ENCODE measurements around the gene TCEA2. TPM values are rescaled to one million over a fixed set of nuclear protein-coding genes. Genes with fewer than 3 reads are reported as not detected.
A peak's percentile ranks its signal among the peaks of the same experiment; 100 is the strongest.

The TCEA2 gene
- polyA plus RNA-seq, 1 donor = 32.6 TPM

GRCh38 chr20:64041781-64042053, 21.3 kb upstream of the TCEA2 start:
- Histone ChIP-seq H3K27ac (ENCODE audit: low read length) (no peak overlapping the region), H3K27me3 (ENCODE audit: control insufficient read depth, insufficient read depth, low read length) (peaks cover 93% of the 10 kb centered on the region), H3K4me3 (ENCODE audit: low read length) (no peak overlapping the region), H3K36me3 (ENCODE audit: control insufficient read depth, insufficient read depth, low read length) (no peaks in the 10 kb centered on the region), H3K4me1 (ENCODE audit: control insufficient read depth, insufficient read depth, low read length) (peaks cover 14% of the 10 kb centered on the region), H3K9me3 (ENCODE audit: control insufficient read depth, low read depth, low read length) (peaks cover 4% of the 10 kb centered on the region)
- DNase-seq = no peak
- no CpG with 5 or more reads among the region's 11 CpGs for WGBS (ENCODE audit: insufficient coverage, low lambda C conversion rate)

GRCh38 chr20:64042054-64042781, 20.8 kb upstream of the TCEA2 start:
- no CpG with 5 or more reads among the region's 55 CpGs for WGBS (ENCODE audit: insufficient coverage, low lambda C conversion rate)
- no peak for DNase-seq
- Histone ChIP-seq H3K9me3 (ENCODE audit: control insufficient read depth, low read depth, low read length) (peaks cover 4% of the 10 kb centered on the region), H3K27me3 (ENCODE audit: control insufficient read depth, insufficient read depth, low read length) (peaks cover 93% of the 10 kb centered on the region), H3K4me1 (ENCODE audit: control insufficient read depth, insufficient read depth, low read length) (peaks cover 14% of the 10 kb centered on the region), H3K36me3 (ENCODE audit: control insufficient read depth, insufficient read depth, low read length) (no peaks in the 10 kb centered on the region), H3K27ac (ENCODE audit: low read length) (no peak overlapping the region), H3K4me3 (ENCODE audit: low read length) (no peak overlapping the region)

- H3K4me3 ChIP-seq (ENCODE audit: low read length) = no peak overlapping the region
- peaks cover 5% of the 10 kb centered on the region for H3K9me3 ChIP-seq (ENCODE audit: control insufficient read depth, low read depth, low read length)
- H3K27me3 ChIP-seq (ENCODE audit: control insufficient read depth, insufficient read depth, low read length) = peaks cover 89% of the 10 kb centered on the region
- H3K36me3 ChIP-seq (ENCODE audit: control insufficient read depth, insufficient read depth, low read length) = no peaks in the 10 kb centered on the region
- WGBS (ENCODE audit: insufficient coverage, low lambda C conversion rate) = no CpG with 5 or more reads among the region's 9 CpGs
- DNase-seq = no peak
- H3K4me1 ChIP-seq (ENCODE audit: control insufficient read depth, insufficient read depth, low read length) = peaks cover 8% of the 10 kb centered on the region
- no peak overlapping the region for H3K27ac ChIP-seq (ENCODE audit: low read length)
Observed at GRCh38 chr20:64043768-64044167, 19.2 kb upstream of the TCEA2 start.

- WGBS (ENCODE audit: insufficient coverage, low lambda C conversion rate) = no CpG with 5 or more reads among the region's 14 CpGs
- H3K4me3 ChIP-seq (ENCODE audit: low read length) = no peak overlapping the region
- DNase-seq = no peak
- peaks cover 5% of the 10 kb centered on the region for H3K9me3 ChIP-seq (ENCODE audit: control insufficient read depth, low read depth, low read length)
- H3K27me3 ChIP-seq (ENCODE audit: control insufficient read depth, insufficient read depth, low read length) = peaks cover 83% of the 10 kb centered on the region
- H3K4me1 ChIP-seq (ENCODE audit: control insufficient read depth, insufficient read depth, low read length) = peaks cover 4% of the 10 kb centered on the region
- no peak overlapping the region for H3K27ac ChIP-seq (ENCODE audit: low read length)
- no peaks in the 10 kb centered on the region for H3K36me3 ChIP-seq (ENCODE audit: control insufficient read depth, insufficient read depth, low read length)
Observed at GRCh38 chr20:64044484-64045247, 18.3 kb upstream of the TCEA2 start.

GRCh38 chr20:64045346-64046011, 17.5 kb upstream of the TCEA2 start:
- Histone ChIP-seq H3K27ac (ENCODE audit: low read length) (no peak overlapping the region), H3K27me3 (ENCODE audit: control insufficient read depth, insufficient read depth, low read length) (peaks cover 83% of the 10 kb centered on the region), H3K9me3 (ENCODE audit: control insufficient read depth, low read depth, low read length) (peaks cover 8% of the 10 kb centered on the region), H3K36me3 (ENCODE audit: control insufficient read depth, insufficient read depth, low read length) (no peaks in the 10 kb centered on the region), H3K4me1 (ENCODE audit: control insufficient read depth, insufficient read depth, low read length) (peaks cover 4% of the 10 kb centered on the region), H3K4me3 (ENCODE audit: low read length) (no peak overlapping the region)
- WGBS (ENCODE audit: insufficient coverage, low lambda C conversion rate) = no CpG with 5 or more reads among the region's 11 CpGs
- no peak for DNase-seq

GRCh38 chr20:64047046-64047389, 16.0 kb upstream of the TCEA2 start:
- Histone ChIP-seq H3K27ac (ENCODE audit: low read length) (no peak overlapping the region), H3K4me1 (ENCODE audit: control insufficient read depth, insufficient read depth, low read length) (no peaks in the 10 kb centered on the region), H3K9me3 (ENCODE audit: control insufficient read depth, low read depth, low read length) (peaks cover 8% of the 10 kb centered on the region), H3K36me3 (ENCODE audit: control insufficient read depth, insufficient read depth, low read length) (no peaks in the 10 kb centered on the region), H3K27me3 (ENCODE audit: control insufficient read depth, insufficient read depth, low read length) (peaks cover 82% of the 10 kb centered on the region), H3K4me3 (ENCODE audit: low read length) (peak overlapping the region; percentile 4)
- no peak for DNase-seq
- WGBS (ENCODE audit: insufficient coverage, low lambda C conversion rate) = no CpG with 5 or more reads among the region's 8 CpGs

- Histone ChIP-seq H3K27me3 (ENCODE audit: control insufficient read depth, insufficient read depth, low read length) (peaks cover 86% of the 10 kb centered on the region), H3K36me3 (ENCODE audit: control insufficient read depth, insufficient read depth, low read length) (no peaks in the 10 kb centered on the region), H3K9me3 (ENCODE audit: control insufficient read depth, low read depth, low read length) (peaks cover 8% of the 10 kb centered on the region), H3K4me1 (ENCODE audit: control insufficient read depth, insufficient read depth, low read length) (no peaks in the 10 kb centered on the region), H3K4me3 (ENCODE audit: low read length) (no peak overlapping the region), H3K27ac (ENCODE audit: low read length) (no peak overlapping the region)
- WGBS (ENCODE audit: insufficient coverage, low lambda C conversion rate) = no CpG with 5 or more reads among the region's 49 CpGs
- DNase-seq = no peak
Observed at GRCh38 chr20:64047968-64048401, 15.0 kb upstream of the TCEA2 start.

- Histone ChIP-seq H3K4me3 (ENCODE audit: low read length) (no peak overlapping the region), H3K9me3 (ENCODE audit: control insufficient read depth, low read depth, low read length) (peaks cover 8% of the 10 kb centered on the region), H3K4me1 (ENCODE audit: control insufficient read depth, insufficient read depth, low read length) (no peaks in the 10 kb centered on the region), H3K27ac (ENCODE audit: low read length) (no peak overlapping the region), H3K36me3 (ENCODE audit: control insufficient read depth, insufficient read depth, low read length) (no peaks in the 10 kb centered on the region), H3K27me3 (ENCODE audit: control insufficient read depth, insufficient read depth, low read length) (peaks cover 85% of the 10 kb centered on the region)
- WGBS (ENCODE audit: insufficient coverage, low lambda C conversion rate) = no CpG with 5 or more reads among the region's 101 CpGs
- DNase-seq = no peak
Observed at GRCh38 chr20:64048402-64049044, 14.5 kb upstream of the TCEA2 start.

- no CpG with 5 or more reads among the region's 111 CpGs for WGBS (ENCODE audit: insufficient coverage, low lambda C conversion rate)
- Histone ChIP-seq H3K36me3 (ENCODE audit: control insufficient read depth, insufficient read depth, low read length) (no peaks in the 10 kb centered on the region), H3K9me3 (ENCODE audit: control insufficient read depth, low read depth, low read length) (peaks cover 8% of the 10 kb centered on the region), H3K27ac (ENCODE audit: low read length) (no peak within 1 kb of the TSS), H3K27me3 (ENCODE audit: control insufficient read depth, insufficient read depth, low read length) (peaks cover 86% of the 10 kb centered on the region), H3K4me1 (ENCODE audit: control insufficient read depth, insufficient read depth, low read length) (peaks cover 2% of the 10 kb centered on the region), H3K4me3 (ENCODE audit: low read length) (no peak within 1 kb of the TSS)
- no peak for DNase-seq
Observed at GRCh38 chr20:64049060-64049877, 13.7 kb upstream of the TCEA2 start, which contains the start of gene SOX18. Gene SOX18, minus strand, starts transcription at chr20:64049639. Its CDS starts 123 bp downstream, at chr20:64049516.
